Right lobe of liver (tissue), 4 donors: ENCODE results near the gene RAI1.

Experiments used
- CTCF ChIP-seq, 4 donors: fragments of 200-600 bp in 3 of 4; fragments of 450-650 bp in 1 of 4; IDR thresholded peaks; one replicate each; pipeline versions ENCODE4 v1.5.1 to v1.8.0; 2016 to 2022; ENCODE audit warnings: antibody characterized with exemption in 4 of 4, mild to moderate bottlenecking in 2 of 4
- POLR2A ChIP-seq: fragments of 450-650 bp; IDR thresholded peaks from one replicate; pipeline ENCODE4 v1.6.1; 2017; ENCODE audit warnings: antibody characterized with exemption, mild to moderate bottlenecking
- donor health status: DM: no; HTN: no; CAD: no.
- donor health status: DM: no; HTN: no; CAD: no.
- donor health status: DM: no; HTN: yes; CAD: no.

GRCh38 chr17:17672453-17673368 is 8.5 kb upstream of the RAI1 start:
- TF ChIP-seq POLR2A (no peak), CTCF (IDR thresholded peaks at IDR 0.05) (no peak)
